ENCODE results near the gene SYTL2. TPM values are rescaled to one million over a fixed set of nuclear protein-coding genes. Genes with fewer than 3 reads are reported as not detected.

Gene SYTL2
- total and polyA plus RNA-seq, 2 experiments from 2014 or later, result 8.9 to 66.6 TPM

DNA sequence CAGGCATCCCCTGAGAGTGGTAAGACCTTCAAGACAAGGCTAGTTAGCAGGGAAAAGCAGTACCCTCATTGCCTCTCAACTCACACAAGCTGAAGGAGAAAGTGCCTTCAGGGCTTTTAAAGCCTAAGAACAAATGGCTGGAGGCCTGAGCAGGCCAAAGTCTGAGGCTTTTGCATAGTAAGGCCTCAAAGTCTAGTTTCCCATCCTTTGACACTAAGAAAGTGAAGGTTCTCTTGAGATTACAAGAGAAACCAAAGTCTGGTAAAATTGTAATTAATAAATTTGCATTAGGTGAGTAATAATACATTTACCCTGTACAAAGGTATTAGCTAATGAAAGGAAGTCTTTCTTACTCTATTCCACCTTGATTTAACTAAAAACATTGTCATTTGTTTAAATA is 78.0 kb downstream of the SYTL2 start:
- no peaks in the 10 kb centered on the region for H3K27me3 ChIP-seq
- no peaks in the 10 kb centered on the region for H3K9me3 ChIP-seq (ENCODE audit: low read depth)
- no peak overlapping the region for H2AFZ ChIP-seq
- no peak overlapping the region for H3K4me2 ChIP-seq
- H3K9me2 ChIP-seq (replicated peaks; ENCODE audit: insufficient read depth), result no peaks in the 10 kb centered on the region
- no peaks in the 10 kb centered on the region for H4K20me1 ChIP-seq (ENCODE audit: insufficient read depth, poor library complexity, severe bottlenecking)
- H3K4me1 ChIP-seq (ENCODE audit: insufficient read depth), result peaks cover 3% of the 10 kb centered on the region
- H3K4me3 ChIP-seq, result no peak overlapping the region
- TF ChIP-seq, protein P1, sequence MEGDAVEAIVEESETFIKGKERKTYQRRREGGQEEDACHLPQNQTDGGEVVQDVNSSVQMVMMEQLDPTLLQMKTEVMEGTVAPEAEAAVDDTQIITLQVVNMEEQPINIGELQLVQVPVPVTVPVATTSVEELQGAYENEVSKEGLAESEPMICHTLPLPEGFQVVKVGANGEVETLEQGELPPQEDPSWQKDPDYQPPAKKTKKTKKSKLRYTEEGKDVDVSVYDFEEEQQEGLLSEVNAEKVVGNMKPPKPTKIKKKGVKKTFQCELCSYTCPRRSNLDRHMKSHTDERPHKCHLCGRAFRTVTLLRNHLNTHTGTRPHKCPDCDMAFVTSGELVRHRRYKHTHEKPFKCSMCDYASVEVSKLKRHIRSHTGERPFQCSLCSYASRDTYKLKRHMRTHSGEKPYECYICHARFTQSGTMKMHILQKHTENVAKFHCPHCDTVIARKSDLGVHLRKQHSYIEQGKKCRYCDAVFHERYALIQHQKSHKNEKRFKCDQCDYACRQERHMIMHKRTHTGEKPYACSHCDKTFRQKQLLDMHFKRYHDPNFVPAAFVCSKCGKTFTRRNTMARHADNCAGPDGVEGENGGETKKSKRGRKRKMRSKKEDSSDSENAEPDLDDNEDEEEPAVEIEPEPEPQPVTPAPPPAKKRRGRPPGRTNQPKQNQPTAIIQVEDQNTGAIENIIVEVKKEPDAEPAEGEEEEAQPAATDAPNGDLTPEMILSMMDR (IDR thresholded peaks at IDR 0.05; ENCODE audit: poor library complexity), result no peak
- no peak for TF ChIP-seq EZH2 (IDR thresholded peaks at IDR 0.05; ENCODE audit: borderline replicate concordance)
- TF ChIP-seq EZH2phosphoT487 (IDR thresholded peaks at IDR 0.05; ENCODE audit: low read depth, severe bottlenecking, unreplicated experiment), result no peak
- no peak overlapping the region for H3K27ac ChIP-seq
- no peaks in the 10 kb centered on the region for H3K79me2 ChIP-seq
- H3K36me3 ChIP-seq (replicated peaks; ENCODE audit: insufficient read depth, low read depth), result no peaks in the 10 kb centered on the region
- DNase-seq (ENCODE audit: low spot score), result no peak

DNA sequence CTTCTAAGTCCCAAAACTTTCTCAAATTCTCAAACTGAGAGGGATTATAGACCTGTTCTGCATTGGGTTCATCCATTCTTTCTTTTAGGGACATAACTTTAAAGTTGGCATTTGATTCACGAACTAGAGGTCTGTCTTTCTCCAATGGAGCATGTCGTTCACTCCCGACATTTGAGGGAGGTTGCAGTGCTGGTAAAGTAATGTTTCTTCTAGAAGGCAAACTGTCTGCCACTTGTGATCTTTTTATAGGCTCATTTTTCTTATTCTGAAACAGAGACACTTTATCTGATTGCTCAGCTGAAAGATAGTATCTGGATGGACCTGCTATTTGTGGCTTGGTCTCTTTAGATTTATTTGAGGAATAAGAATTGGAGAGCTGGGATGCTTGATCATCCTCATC is 84.6 kb downstream of the SYTL2 start:
- Histone ChIP-seq H3K9me3 (ENCODE audit: low read depth) (no peaks in the 10 kb centered on the region), H3K4me2 (no peak overlapping the region), H3K9me2 (replicated peaks; ENCODE audit: insufficient read depth) (no peaks in the 10 kb centered on the region), H3K27me3 (no peaks in the 10 kb centered on the region), H3K79me2 (no peaks in the 10 kb centered on the region), H3K36me3 (replicated peaks; ENCODE audit: insufficient read depth, low read depth) (no peaks in the 10 kb centered on the region), H3K27ac (peak overlapping the region; percentile 53), H2AFZ (no peak overlapping the region), H3K4me3 (no peak overlapping the region), H4K20me1 (ENCODE audit: insufficient read depth, poor library complexity, severe bottlenecking) (no peaks in the 10 kb centered on the region), H3K4me1 (ENCODE audit: insufficient read depth) (no peaks in the 10 kb centered on the region)
- DNase-seq (ENCODE audit: low spot score), result no peak
- no peak for TF ChIP-seq EZH2 (IDR thresholded peaks at IDR 0.05; ENCODE audit: borderline replicate concordance)
- TF ChIP-seq, protein P1 (IDR thresholded peaks at IDR 0.05; ENCODE audit: poor library complexity), result no peak
- no peak for TF ChIP-seq EZH2phosphoT487 (IDR thresholded peaks at IDR 0.05; ENCODE audit: low read depth, severe bottlenecking, unreplicated experiment)
- 90% methylated on average over 3 of the region's 3 CpGs for WGBS (ENCODE audit: low lambda C conversion rate, missing lambda C conversion rate)

DNA sequence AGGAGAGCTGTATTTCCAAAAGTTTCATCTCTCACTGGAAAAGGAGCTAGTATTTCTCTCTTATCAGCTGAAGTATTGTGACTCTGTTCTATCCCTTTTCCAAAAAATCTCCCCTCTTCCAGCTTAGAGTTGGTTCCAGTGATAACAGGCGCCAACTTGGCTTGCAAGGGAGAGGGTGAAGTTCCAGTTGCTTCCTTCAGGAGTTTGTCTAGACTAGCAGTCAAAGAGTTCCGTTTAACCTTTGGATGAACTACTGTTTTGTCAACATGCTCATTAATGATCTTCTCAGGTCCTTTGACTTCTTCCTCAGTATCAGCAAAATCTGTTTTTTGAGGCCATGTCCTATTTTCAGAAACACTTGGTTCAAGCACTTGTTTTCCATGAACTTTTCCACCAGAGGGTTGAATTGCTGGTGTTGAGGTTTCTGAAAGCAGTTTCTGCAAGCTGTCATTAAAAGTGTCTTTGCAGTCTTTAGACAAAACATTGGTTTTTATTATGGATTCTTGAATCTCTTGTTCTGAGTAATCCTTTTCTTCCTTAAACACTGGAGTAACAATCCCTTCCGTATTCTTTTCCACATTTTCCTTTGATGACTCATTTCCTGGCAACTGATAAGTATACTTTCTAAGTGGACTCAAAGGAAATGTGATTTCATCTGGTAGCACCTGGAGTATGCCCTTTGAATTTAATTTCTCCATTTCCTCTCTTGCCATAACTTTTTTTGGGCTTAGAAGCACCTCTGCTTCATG is 85.3 kb downstream of the SYTL2 start:
- TF ChIP-seq, protein P1 (IDR thresholded peaks at IDR 0.05; ENCODE audit: poor library complexity), result no peak
- no peak for TF ChIP-seq EZH2phosphoT487 (IDR thresholded peaks at IDR 0.05; ENCODE audit: low read depth, severe bottlenecking, unreplicated experiment)
- TF ChIP-seq EZH2 (IDR thresholded peaks at IDR 0.05; ENCODE audit: borderline replicate concordance), result no peak
- H2AFZ ChIP-seq, result no peak overlapping the region
- peak overlapping the region; percentile 53 for H3K27ac ChIP-seq
- H3K4me2 ChIP-seq, result no peak overlapping the region
- no peaks in the 10 kb centered on the region for H3K4me1 ChIP-seq (ENCODE audit: insufficient read depth)
- 66% methylated on average over 3 of the region's 3 CpGs for WGBS (ENCODE audit: low lambda C conversion rate, missing lambda C conversion rate)
- no peaks in the 10 kb centered on the region for H3K79me2 ChIP-seq
- no peak overlapping the region for H3K4me3 ChIP-seq
- H4K20me1 ChIP-seq (ENCODE audit: insufficient read depth, poor library complexity, severe bottlenecking), result no peaks in the 10 kb centered on the region
- no peaks in the 10 kb centered on the region for H3K9me2 ChIP-seq (replicated peaks; ENCODE audit: insufficient read depth)
- peak; percentile 49 for DNase-seq (ENCODE audit: low spot score)
- H3K9me3 ChIP-seq (ENCODE audit: low read depth), result no peaks in the 10 kb centered on the region
- no peaks in the 10 kb centered on the region for H3K27me3 ChIP-seq
- H3K36me3 ChIP-seq (replicated peaks; ENCODE audit: insufficient read depth, low read depth), result no peaks in the 10 kb centered on the region
